Loucy (cell line): ENCODE data around the gene TECPR2.

ENCODE experiments used
- CTCF ChIP-seq: fragments of 200-600 bp; sonication (generic); conservative IDR thresholded peaks from 2 replicates; pipeline ENCODE4 v1.5.1; 2014; ENCODE audit warnings: mild to moderate bottlenecking, antibody characterized with exemption, low read length
- EZH2phosphoT487 ChIP-seq: fragments of 200-600 bp; IDR thresholded peaks from 2 replicates; pipeline ENCODE4 v1.6.1; 2018; ENCODE audit warnings: antibody characterized with exemption, mild to moderate bottlenecking, moderate library complexity, borderline replicate concordance

- no peak for TF ChIP-seq CTCF
- no peak for TF ChIP-seq EZH2phosphoT487
These were observed 99.0 kb downstream of the TECPR2 start for GRCh38 chr14:102461490-102462338.
